Breast epithelium (tissue), 4 donors: ENCODE measurements around the gene TNS1. TPM values are rescaled to one million over a fixed set of nuclear protein-coding genes. Genes with fewer than 3 reads are reported as not detected.

Experiments
- DNase-seq, 2 donors: peaks; one replicate each; pipeline ENCODE4 v3.0.0-alpha.2; 2019; ENCODE audit warnings: low spot score in 2 of 2
- H3K27ac ChIP-seq, 2 donors: fragments of 200-600 bp; sonication (generic) in 1 of 2; one replicate each; pipeline ENCODE4 v1.5.1; 2016 to 2019; ENCODE audit warnings: mild to moderate bottlenecking in 1 of 2
- H3K27me3 ChIP-seq, 2 donors: fragments of 200-600 bp; sonication (generic) in 1 of 2; one replicate each; pipeline versions ENCODE4 v1.5.1 to v1.6.0; 2017 to 2019; ENCODE audit warnings: control low read depth in 1 of 2, mild to moderate bottlenecking in 1 of 2
- H3K36me3 ChIP-seq: fragments of 200-600 bp; one replicate; pipeline ENCODE4 v1.5.1; 2019
- H3K4me1 ChIP-seq, 2 donors: fragments of 200-600 bp; sonication (generic); one replicate each; pipeline ENCODE4 v1.5.1; 2016 to 2019; ENCODE audit warnings: control low read depth in 1 of 2
- H3K4me3 ChIP-seq, 3 donors: fragments of 200-600 bp; sonication (generic); 1 replicate in 2 of 3; 2 replicates in 1 of 3; pipeline ENCODE4 v1.5.1; 2016 to 2019; ENCODE audit warnings: mild to moderate bottlenecking in 3 of 3, moderate library complexity in 2 of 3
- H3K9me3 ChIP-seq, 2 donors: fragments of 200-600 bp; sonication (generic) in 1 of 2; one replicate each; pipeline ENCODE4 v1.5.1; 2016 to 2019; ENCODE audit warnings: control low read depth in 1 of 2
- POLR2A ChIP-seq: fragments of 450-650 bp; IDR thresholded peaks from one replicate; pipeline ENCODE4 v1.6.1; 2016; ENCODE audit warnings: antibody characterized with exemption, mild to moderate bottlenecking, moderate library complexity
- POLR2AphosphoS5 ChIP-seq, 3 donors: sonication (generic); formaldehyde crosslinking; IDR thresholded peaks; one replicate each; pipeline ENCODE4 v1.6.1; 2017; ENCODE audit warnings: antibody characterized with exemption in 3 of 3
- intact Hi-C: fragments of 100-400 bp; cut with DNase I; formaldehyde crosslinking; loops from one replicate; pipeline ENCODE4 v1.15.1; 2023; ENCODE audit warnings: low total_unique reads
- total RNA-seq, 3 donors: library from RNA; depleted of rRNA; stranded (reverse); fragments of >200 nt; gene quantifications; one replicate each; pipeline ENCODE4 v1.1.0, GENCODE V29; 2016
- TF ChIP-seq, protein P1 (sequence below), 3 donors: fragments of 450-650 bp; IDR thresholded peaks; one replicate each; pipeline ENCODE4 v1.5.1; 2016 to 2017; ENCODE audit warnings: antibody characterized with exemption in 3 of 3, mild to moderate bottlenecking in 3 of 3, moderate library complexity in 3 of 3

TNS1 gene
- total RNA-seq, 3 donors from 2014 or later = 141 to 577 (median 154) TPM

DNA sequence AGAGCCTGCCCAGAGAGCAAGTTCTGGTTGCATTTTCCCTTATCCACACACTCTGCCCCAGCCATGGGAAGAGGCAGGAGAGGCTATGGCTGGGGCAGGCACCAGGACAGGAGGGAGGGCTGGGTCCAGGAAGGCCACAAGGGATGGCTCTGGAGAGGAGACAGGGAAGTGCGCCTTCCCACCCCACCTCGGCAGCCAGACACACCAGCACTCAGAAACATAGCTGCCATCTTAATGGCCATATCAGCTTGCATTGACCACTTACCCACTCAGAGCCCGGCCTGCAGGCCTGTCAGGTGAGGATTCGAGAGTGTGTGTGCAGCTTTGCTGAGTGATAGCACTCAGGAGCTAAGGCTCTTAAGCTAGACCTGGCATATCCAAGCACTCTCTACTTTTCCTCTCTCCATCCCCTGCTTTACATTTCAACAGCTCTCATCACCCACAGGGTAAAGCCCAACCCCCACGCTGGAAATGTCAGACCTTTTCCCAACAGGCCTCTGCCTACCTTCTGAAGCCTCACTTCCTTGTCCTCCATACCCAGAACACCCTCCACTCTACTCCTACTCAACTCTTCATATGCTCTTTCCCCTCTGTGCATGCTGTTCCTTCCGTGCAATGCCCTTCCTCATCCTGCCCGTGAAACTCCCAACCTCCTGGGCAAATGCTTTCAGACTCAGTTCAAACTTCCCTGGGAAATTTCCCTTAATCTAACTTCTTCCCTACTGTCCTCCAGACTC lies 147.9 kb downstream of the TNS1 start:
- intact Hi-C loops = no loop called here
- DNase-seq = no peak
- H3K4me1 ChIP-seq = peaks cover 8 to 12% of the 10 kb centered on the region in 2 donors
- H3K27ac ChIP-seq = peak overlapping the region in 1 of 2 donors; percentile 46
- no peak overlapping the region for H3K4me3 ChIP-seq
- TF ChIP-seq, protein P1, sequence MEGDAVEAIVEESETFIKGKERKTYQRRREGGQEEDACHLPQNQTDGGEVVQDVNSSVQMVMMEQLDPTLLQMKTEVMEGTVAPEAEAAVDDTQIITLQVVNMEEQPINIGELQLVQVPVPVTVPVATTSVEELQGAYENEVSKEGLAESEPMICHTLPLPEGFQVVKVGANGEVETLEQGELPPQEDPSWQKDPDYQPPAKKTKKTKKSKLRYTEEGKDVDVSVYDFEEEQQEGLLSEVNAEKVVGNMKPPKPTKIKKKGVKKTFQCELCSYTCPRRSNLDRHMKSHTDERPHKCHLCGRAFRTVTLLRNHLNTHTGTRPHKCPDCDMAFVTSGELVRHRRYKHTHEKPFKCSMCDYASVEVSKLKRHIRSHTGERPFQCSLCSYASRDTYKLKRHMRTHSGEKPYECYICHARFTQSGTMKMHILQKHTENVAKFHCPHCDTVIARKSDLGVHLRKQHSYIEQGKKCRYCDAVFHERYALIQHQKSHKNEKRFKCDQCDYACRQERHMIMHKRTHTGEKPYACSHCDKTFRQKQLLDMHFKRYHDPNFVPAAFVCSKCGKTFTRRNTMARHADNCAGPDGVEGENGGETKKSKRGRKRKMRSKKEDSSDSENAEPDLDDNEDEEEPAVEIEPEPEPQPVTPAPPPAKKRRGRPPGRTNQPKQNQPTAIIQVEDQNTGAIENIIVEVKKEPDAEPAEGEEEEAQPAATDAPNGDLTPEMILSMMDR (IDR thresholded peaks at IDR 0.05) = no peak
- TF ChIP-seq POLR2AphosphoS5 (IDR thresholded peaks at IDR 0.05) (no peak), POLR2A (no peak)
- H3K36me3 ChIP-seq = no peaks in the 10 kb centered on the region
- H3K27me3 ChIP-seq = no peaks in the 10 kb centered on the region
- no peaks in the 10 kb centered on the region for H3K9me3 ChIP-seq

DNA sequence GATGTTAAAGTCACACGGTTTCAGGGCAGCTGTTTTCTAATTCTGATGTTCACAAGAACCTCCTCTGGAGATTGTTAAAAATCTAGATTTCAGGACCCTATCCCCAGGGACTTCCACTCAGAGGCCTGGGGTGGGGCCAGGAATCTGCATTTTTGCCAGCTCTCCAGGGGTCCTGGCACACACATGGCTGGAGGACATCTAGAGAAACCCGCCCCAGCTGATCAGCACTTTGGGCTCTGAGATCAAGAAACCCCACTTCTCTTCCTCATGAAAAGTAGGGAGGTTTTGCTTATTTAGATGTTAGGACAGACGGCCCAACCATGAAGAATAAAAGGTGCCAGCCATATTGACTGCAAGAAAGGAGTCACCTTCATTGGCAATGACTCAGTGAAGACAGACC lies 148.8 kb downstream of the TNS1 start:
- H3K36me3 ChIP-seq = no peaks in the 10 kb centered on the region
- H3K27me3 ChIP-seq = no peaks in the 10 kb centered on the region
- DNase-seq = no peak
- no peak overlapping the region for H3K4me3 ChIP-seq
- no peaks in the 10 kb centered on the region for H3K9me3 ChIP-seq
- intact Hi-C loops = no loop called here
- no peak for TF ChIP-seq POLR2AphosphoS5 (IDR thresholded peaks at IDR 0.05)
- peaks cover 8 to 12% of the 10 kb centered on the region in 2 donors for H3K4me1 ChIP-seq
- peak overlapping the region in 1 of 2 donors; percentile 46 for H3K27ac ChIP-seq

DNA sequence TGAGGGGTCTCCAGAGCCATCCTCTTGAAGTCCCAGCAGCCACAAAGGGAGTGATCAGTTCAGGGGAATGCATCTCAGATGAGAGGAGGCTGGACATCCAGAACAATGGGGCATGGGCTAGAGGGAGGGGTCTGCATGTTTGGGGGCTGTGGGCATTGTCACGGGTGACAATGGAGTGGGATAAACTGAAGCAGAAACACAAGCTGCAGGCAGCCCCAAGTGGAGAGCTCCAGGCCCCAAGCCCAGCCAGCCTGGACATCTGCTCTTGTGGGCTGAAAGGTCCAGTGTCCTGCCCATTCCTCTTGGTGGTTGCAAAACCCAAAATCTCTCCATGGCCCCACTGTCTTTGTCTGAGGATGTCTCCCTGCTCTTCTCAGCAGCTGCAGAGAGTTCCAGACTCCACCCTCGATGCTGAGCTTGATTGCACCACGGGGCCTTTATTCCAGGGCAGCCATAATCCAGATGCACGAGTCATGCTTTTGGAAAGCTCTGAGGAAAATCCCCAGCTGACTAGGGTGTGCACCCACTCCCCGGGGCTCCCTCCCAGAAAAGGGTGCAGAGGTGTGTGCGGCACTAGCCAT lies 149.4 kb downstream of the TNS1 start:
- no peak for DNase-seq
- TF ChIP-seq, protein P1 (IDR thresholded peaks at IDR 0.05) = no peak
- peak; percentile 11 to 37 (median 19) for TF ChIP-seq POLR2AphosphoS5 (IDR thresholded peaks at IDR 0.05)
- Histone ChIP-seq H3K36me3 (no peaks in the 10 kb centered on the region), H3K4me3 (no peak overlapping the region), H3K9me3 (no peaks in the 10 kb centered on the region), H3K27ac (peak overlapping the region in 1 of 2 donors; percentile 50), H3K27me3 (no peaks in the 10 kb centered on the region), H3K4me1 (peaks cover 8 to 12% of the 10 kb centered on the region in 2 donors)
- intact Hi-C loops = no loop called here

DNA sequence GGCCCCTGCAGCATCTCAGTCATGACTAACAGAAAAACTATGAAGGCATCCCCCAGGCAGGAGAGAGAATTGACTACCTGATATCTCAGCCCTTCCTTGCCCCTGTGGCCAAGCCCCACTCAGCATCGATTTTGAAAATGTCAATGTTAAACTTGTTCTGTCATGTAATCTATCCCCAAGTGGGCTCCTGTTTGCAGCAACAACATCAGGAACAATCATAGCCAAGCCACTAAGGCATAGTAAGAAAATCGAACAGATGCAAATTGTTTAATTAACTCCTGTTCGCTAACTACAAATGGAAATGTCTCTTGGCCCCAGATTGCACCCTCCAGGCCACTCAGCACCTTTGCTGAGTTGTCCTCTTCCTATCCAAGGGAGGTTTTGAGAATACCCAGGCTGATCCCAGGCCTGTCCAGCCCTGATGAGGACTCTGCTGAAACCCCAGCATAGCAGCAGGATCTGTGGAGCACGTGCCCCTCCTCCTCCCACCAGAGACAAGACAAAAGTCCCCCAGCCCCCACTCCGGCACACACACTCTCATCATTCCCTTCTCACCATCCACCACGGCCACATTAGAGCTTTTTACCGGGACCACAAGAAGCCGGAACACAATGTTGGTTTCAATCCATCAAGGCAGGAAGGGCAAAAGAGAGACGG lies 150.1 kb downstream of the TNS1 start:
- peak overlapping the region in 1 of 2 donors; percentile 50 for H3K27ac ChIP-seq
- peaks cover 8 to 12% of the 10 kb centered on the region in 2 donors for H3K4me1 ChIP-seq
- H3K4me3 ChIP-seq = no peak overlapping the region
- no peaks in the 10 kb centered on the region for H3K27me3 ChIP-seq
- no peak for DNase-seq
- H3K9me3 ChIP-seq = no peaks in the 10 kb centered on the region
- intact Hi-C loops = no loop called here
- H3K36me3 ChIP-seq = no peaks in the 10 kb centered on the region
- TF ChIP-seq POLR2AphosphoS5 (IDR thresholded peaks at IDR 0.05) = no peak
- TF ChIP-seq, protein P1 (IDR thresholded peaks at IDR 0.05) = no peak
- no peak for TF ChIP-seq POLR2A

DNA sequence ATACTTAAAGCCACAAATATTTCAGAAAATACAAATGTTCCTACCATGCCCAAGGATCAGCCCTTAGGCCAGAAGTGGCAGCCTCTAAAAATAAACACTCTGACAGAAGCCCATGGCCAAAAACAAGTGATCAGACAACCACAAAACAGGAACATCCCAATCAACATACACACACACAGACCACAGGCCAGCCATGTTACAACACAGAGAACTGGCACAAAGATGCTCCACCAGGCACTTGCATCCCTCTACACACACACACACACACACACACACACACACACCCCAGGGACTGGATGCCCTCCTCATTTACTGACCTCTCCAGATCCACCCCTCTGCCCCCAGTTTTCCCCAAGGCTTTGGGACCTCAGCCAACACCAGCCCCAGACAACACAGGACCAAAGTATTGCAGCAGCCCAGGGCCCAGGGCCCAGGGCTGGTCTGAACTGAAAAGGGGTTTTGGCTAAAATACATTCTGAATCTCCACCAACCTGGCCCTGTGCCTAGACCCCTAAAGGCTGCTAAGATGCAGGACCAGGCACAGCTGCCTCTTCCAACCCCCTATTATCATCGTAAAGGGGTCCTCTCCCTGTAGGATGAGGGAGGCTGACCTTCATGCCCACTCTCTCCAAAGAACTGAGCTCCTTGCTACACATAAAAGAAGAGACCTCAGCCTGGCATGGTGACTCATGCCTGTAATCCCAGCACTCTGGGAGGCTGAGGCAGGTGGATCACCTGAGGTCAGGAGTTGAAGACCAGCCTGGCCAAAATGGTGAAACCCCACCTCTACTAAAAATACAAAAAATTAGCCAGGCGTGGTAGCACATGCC lies 151.4 kb downstream of the TNS1 start:
- H3K27ac ChIP-seq = peak overlapping the region in 1 of 2 donors; percentile 80
- no peaks in the 10 kb centered on the region for H3K27me3 ChIP-seq
- intact Hi-C loops = no loop called here
- H3K36me3 ChIP-seq = no peaks in the 10 kb centered on the region
- TF ChIP-seq, protein P1 (IDR thresholded peaks at IDR 0.05) = no peak
- TF ChIP-seq POLR2A (no peak), POLR2AphosphoS5 (IDR thresholded peaks at IDR 0.05) (no peak)
- DNase-seq = no peak
- no peaks in the 10 kb centered on the region for H3K9me3 ChIP-seq
- peaks cover 8 to 12% of the 10 kb centered on the region in 2 donors for H3K4me1 ChIP-seq
- no peak overlapping the region for H3K4me3 ChIP-seq
